ENCODE data around the gene CHAC2. TPM values are rescaled to one million over a fixed set of nuclear protein-coding genes. Genes with fewer than 3 reads are reported as not detected.
"Not testable (repeated sequence)": the region's sequence is repeated elsewhere in the genome, so short reads cannot be mapped to it uniquely, and the experiment has no call there.

The CHAC2 gene
- total and polyA plus RNA-seq, 2 donors from 2014 or later = 1.6 to 3.7 TPM

DNA sequence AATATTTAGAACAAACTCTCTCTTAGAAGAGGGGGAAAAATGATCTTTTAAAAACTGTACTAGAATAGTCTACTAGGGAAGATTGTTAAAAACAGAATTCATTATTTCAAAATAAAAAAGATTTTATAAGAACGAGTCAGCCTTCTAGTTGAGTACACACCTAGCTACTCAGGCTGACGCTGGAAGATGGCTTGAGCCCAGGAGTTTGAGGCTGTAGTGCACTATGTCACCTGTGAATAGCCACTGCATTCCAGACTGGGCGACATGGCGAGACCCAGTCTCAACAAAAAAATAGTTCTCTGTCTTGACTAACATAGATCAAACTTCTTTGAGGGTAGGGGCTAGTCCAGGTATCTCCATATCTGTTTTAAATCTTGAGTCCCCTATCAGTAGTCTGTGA, 53.1 kb downstream of the CHAC2 start:
- DNase-seq (no peak), FAIRE-seq (no peak)
- Histone ChIP-seq H3K9ac (ENCODE audit: low read length in 3 of 3) (no peak overlapping the region), H3K4me1 (ENCODE audit: control insufficient read depth in 2 of 3, insufficient read depth in 2 of 3, low read depth in 1 of 3, low read length in 3 of 3) (no peaks in the 10 kb centered on the region), H3K27me3 (ENCODE audit: control insufficient read depth, insufficient read depth, low read length) (no peaks in the 10 kb centered on the region), H3K9me3 (ENCODE audit: control insufficient read depth in 2 of 3, insufficient read depth in 1 of 3, low read length in 3 of 3) (no peaks in the 10 kb centered on the region), H3K27ac (ENCODE audit: low read depth in 2 of 2, low read length in 2 of 2) (no peak overlapping the region), H3K4me3 (ENCODE audit: low read length in 3 of 3) (no peak overlapping the region), H3K36me3 (ENCODE audit: control insufficient read depth in 2 of 3, insufficient read depth in 3 of 3, low read length in 3 of 3) (peaks cover 0 to 19% (median 4%) of the 10 kb centered on the region in 3 donors)
- TF ChIP-seq, protein P1, sequence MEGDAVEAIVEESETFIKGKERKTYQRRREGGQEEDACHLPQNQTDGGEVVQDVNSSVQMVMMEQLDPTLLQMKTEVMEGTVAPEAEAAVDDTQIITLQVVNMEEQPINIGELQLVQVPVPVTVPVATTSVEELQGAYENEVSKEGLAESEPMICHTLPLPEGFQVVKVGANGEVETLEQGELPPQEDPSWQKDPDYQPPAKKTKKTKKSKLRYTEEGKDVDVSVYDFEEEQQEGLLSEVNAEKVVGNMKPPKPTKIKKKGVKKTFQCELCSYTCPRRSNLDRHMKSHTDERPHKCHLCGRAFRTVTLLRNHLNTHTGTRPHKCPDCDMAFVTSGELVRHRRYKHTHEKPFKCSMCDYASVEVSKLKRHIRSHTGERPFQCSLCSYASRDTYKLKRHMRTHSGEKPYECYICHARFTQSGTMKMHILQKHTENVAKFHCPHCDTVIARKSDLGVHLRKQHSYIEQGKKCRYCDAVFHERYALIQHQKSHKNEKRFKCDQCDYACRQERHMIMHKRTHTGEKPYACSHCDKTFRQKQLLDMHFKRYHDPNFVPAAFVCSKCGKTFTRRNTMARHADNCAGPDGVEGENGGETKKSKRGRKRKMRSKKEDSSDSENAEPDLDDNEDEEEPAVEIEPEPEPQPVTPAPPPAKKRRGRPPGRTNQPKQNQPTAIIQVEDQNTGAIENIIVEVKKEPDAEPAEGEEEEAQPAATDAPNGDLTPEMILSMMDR (IDR thresholded peaks at IDR 0.05; ENCODE audit: borderline replicate concordance, extremely low read depth, insufficient read depth) = no peak
- intact Hi-C loops (cut with DNase I) = no loop called here

DNA sequence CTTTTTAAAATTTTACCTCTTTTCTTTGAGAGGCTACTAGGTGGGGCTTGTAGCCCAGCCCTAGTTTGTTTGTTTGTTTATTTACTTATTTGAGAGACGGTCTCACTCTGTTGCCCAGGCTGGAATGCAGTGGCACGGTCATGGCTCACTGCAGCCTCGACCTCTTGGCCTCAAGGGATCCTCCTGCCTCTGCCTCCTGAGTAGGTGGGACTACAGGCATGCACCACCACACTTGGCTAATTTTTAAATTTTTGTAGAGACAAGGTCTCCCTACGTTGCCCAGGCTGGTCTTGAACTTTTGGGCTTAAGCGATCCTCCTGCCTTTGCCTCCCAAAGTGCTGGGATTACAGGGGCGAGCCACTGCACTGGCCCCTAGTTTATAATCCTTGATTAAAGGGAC, 54.2 kb downstream of the CHAC2 start:
- FAIRE-seq = no peak
- intact Hi-C loops (cut with DNase I) = no loop called here
- no peak for DNase-seq
- H3K9me3 ChIP-seq (ENCODE audit: control insufficient read depth in 2 of 3, insufficient read depth in 1 of 3, low read length in 3 of 3) = no peaks in the 10 kb centered on the region
- H3K27me3 ChIP-seq (ENCODE audit: control insufficient read depth, insufficient read depth, low read length) = no peaks in the 10 kb centered on the region
- H3K4me1 ChIP-seq (ENCODE audit: control insufficient read depth in 2 of 3, insufficient read depth in 2 of 3, low read depth in 1 of 3, low read length in 3 of 3) = no peaks in the 10 kb centered on the region
- H3K27ac ChIP-seq (ENCODE audit: low read depth in 2 of 2, low read length in 2 of 2) = no peak overlapping the region
- no peak overlapping the region for H3K4me3 ChIP-seq (ENCODE audit: low read length in 3 of 3)
- TF ChIP-seq, protein P1 (IDR thresholded peaks at IDR 0.05; ENCODE audit: borderline replicate concordance, extremely low read depth, insufficient read depth) = no peak
- peaks cover 0 to 19% (median 3%) of the 10 kb centered on the region in 3 donors for H3K36me3 ChIP-seq (ENCODE audit: control insufficient read depth in 2 of 3, insufficient read depth in 3 of 3, low read length in 3 of 3)
- H3K9ac ChIP-seq (ENCODE audit: low read length in 3 of 3) = no peak overlapping the region

DNA sequence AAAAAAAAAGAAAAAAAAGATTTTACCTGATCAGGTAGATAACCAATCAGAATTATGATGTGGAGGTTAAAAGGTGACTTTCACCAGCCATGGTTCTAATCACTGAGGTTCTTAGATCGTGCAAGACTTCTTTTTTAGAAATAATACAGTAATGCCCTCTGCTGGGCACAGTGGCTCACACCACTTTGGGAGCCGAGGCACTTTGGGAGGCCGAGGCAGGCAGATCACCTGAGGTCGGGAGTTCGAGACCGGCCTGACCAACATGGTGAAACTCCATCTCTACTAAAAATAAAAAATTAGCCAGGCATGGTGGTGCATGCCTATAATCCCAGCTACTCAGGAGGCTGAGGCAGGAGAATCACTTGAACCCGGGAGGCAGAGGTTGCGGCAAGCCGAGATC, 56.0 kb downstream of the CHAC2 start:
- H3K36me3 ChIP-seq (ENCODE audit: control insufficient read depth in 2 of 3, insufficient read depth in 3 of 3, low read length in 3 of 3); intact Hi-C loops (cut with DNase I); H3K9ac ChIP-seq (ENCODE audit: low read length in 3 of 3); H3K4me3 ChIP-seq (ENCODE audit: low read length in 3 of 3); H3K9me3 ChIP-seq (ENCODE audit: control insufficient read depth in 2 of 3, insufficient read depth in 1 of 3, low read length in 3 of 3); H3K4me1 ChIP-seq (ENCODE audit: control insufficient read depth in 2 of 3, insufficient read depth in 2 of 3, low read depth in 1 of 3, low read length in 3 of 3); DNase-seq; FAIRE-seq; H3K27ac ChIP-seq (ENCODE audit: low read depth in 2 of 2, low read length in 2 of 2); H3K27me3 ChIP-seq (ENCODE audit: control insufficient read depth, insufficient read depth, low read length): not testable (repeated sequence)

Other genes starting within 250 kb of the CHAC2 start
- gene ASB3, start 19.1 kb downstream of the CHAC2 start, total RNA-seq = 20.1 TPM
- 8.0 TPM for gene ASB3, start 19.1 kb downstream of the CHAC2 start, polyA plus RNA-seq (ENCODE audit: insufficient read depth, low read depth, low replicate concordance)
- 43.7 TPM for gene ERLEC1, start 19.2 kb downstream of the CHAC2 start, total RNA-seq
- gene ERLEC1, start 19.2 kb downstream of the CHAC2 start, polyA plus RNA-seq (ENCODE audit: insufficient read depth, low read depth, low replicate concordance) = 39.9 TPM
- 2.4 TPM for gene GPR75, start 92.2 kb downstream of the CHAC2 start, total RNA-seq
- gene GPR75, start 92.2 kb downstream of the CHAC2 start, polyA plus RNA-seq (ENCODE audit: insufficient read depth, low read depth, low replicate concordance) = 0.17 TPM
- 41.7 TPM for gene PSME4, start 203.2 kb downstream of the CHAC2 start, total RNA-seq
- gene PSME4, start 203.2 kb downstream of the CHAC2 start, polyA plus RNA-seq (ENCODE audit: insufficient read depth, low read depth, low replicate concordance) = 23.4 TPM